ENCODE measurements around the gene PITRM1.
"Not testable (repeated sequence)": the region's sequence is repeated elsewhere in the genome, so short reads cannot be mapped to it uniquely, and the experiment has no call there.

PITRM1 gene

DNA sequence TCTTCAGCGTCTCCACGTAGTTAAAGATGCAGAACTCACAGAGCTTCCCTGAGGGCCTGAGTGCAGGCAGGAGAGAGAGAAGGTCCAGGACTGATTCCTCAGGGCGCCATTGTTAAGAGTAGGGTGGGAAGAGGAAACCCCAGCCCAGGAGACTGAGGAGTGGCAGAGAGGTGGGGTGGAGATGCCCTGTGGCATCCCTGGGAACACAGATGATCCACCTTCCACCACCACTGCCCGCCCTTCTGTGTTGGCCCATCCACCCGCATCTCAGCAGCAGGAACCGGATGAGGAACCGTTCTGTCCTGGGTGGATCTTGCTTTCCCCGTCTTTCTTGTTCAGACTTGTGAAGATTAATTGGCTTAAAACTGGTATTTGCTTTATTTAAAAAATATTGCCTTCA is 56.9 kb downstream of the PITRM1 start:
- DNase-seq, result no peak

DNA sequence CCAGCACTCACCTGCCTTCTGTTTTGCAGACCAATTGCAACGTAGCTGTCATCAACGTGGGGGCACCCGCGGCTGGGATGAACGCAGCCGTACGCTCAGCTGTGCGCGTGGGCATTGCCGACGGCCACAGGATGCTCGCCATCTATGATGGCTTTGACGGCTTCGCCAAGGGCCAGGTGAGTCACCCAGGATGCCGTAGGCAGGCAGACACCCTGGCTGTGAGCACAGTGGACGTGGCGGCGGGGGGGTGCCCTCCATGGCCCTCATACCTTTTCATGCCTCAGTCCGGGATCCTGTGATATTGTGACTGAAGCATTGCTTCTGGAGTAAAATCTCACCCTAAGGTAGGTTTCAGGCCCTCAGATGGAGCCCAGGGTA is 59.2 kb downstream of the PITRM1 start:
- DNase-seq, result no peak

DNA sequence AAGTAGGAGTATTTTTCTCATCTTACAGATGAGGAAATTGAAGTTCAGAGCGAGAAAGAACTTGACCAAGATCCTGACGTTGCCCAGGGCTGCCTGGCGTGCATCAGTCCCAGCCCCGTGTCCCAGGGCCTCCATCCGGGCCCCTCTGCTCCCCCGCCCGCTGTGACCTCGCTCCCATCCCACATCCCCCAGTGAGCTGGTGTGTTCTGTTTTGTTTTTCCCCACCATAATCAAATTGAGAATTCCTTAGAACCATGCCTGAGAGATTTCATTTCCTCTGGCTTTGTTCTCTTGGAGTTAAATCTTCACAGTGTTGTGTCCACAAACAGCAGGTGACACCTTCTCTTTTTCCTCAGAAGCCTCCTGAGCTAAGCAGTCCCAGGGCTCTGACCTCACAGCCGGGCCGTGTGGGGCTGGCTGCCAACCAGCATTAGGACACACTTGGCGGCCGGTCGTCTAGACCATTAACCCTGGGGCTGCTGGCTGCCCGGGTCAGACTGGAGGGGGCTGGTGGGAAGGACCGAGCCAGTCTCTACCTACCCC is 60.9 kb downstream of the PITRM1 start:
- DNase-seq, result no peak

DNA sequence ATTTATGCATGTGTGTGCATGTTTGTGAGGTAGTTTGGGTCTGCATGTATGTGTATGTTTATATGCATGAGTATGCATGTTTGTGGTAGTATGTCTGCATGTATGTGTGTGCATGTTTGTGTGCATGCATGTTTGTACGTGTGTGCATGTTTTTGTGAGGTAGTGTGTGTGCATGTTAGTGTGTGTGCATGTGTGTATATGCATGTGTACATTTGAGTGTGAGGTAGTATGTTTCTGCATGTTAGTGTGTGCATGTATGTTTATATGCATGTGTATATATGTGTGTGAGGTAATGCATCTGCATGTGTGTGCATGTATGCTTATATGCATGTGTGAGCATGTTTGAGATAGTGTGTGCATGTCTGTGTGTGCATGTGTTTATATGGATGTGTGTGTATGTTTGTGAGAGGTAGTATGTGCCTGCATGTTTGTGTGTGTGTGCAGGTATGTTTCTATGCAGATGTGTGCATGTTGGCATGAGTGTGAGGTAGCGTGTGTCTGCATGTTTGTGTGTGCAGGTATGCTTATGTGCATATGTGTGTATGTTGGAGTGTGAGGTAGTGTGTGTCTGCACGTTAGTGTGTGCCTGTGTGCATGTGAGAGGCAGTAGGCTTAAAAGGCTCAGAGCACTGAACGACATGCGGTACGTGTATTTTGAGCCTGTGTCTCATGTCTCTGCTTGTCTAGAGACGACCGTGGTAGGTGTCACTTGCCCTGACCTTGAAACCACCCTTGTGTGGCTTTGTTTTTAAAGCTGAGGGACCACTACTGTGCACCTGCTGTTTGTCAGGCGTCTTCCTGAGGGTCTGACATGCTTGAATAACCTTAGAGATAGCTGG is 61.6 kb downstream of the PITRM1 start:
- no peak for DNase-seq

DNA sequence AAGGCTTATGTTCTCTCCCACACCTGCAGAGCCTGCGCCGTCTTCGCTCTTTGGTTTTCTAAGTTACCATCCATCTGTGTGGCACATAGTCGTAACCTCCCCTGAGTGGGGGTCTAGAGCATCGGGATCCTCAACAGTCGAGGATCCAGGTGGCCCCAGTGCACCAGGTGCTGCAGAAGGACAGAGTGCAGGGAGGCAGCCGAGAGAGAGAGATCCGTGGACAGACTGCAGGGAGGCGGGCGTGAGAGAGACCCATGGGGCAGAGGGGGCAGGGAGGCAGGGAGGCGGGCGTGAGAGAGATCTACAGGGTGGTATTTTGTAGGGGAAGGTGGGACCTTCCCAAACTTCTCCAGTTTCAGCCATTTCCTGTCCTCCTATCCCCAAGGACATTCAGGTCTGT is 62.9 kb downstream of the PITRM1 start:
- no peak for DNase-seq

DNA sequence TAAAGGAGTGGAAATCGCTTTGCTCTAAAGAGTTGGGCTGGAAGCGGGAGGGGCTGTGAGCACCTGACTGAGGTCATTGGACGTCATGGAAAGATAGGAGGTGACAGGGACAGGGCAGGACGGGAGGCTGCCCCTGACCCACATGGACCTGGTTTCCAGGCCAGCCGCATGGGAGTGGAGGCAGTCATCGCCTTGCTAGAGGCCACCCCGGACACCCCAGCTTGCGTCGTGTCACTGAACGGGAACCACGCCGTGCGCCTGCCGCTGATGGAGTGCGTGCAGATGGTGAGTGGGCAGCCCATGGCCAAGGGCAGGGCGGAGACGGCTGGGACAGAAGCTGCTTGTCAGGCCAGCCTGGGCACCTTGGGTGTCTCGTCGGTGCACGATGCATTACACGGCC is 63.4 kb downstream of the PITRM1 start:
- no peak for DNase-seq

DNA sequence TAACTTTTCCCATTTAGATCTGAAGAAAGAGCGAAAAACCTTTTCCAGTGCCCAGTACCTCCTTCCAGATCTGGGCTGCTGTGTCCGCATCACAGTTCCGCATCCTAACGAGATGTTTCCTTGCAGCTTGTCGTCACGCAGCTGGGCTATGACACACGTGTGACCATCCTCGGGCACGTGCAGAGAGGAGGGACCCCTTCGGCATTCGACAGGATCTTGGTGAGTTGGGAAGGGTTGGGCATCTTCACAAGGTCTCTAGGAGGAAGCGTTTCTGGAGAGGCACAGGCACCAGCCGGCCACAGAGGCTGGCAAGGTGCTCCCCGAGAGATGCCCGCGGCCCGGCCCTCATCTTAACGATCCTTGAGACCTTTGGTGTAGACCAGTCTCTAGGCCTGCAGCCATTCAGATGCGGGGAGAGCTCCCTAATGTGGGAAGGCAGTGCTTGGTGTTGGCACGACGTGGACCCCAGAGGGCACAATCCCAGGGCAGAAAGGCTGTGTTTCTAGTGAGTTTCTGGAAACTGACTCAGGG is 63.9 kb downstream of the PITRM1 start:
- no peak for DNase-seq

DNA sequence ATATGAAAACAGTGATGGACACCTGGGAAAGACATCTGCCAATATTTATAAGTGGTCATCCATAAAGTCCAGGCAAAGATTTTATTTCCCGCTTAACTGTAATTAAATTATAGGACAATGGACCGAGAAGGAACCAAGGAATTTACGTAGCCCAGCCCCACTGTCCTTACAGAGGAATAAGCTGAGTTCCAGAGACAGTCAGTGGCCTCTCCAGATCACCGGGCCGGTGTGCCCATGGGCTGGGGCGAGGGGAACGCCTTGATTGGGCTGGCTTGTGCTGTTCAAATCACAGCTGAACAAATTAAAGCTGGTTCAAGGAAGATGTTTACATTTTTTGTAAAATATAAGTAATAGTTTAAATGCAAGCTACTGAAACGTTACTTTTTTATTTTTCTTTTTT is 64.5 kb downstream of the PITRM1 start:
- no peak for DNase-seq

DNA sequence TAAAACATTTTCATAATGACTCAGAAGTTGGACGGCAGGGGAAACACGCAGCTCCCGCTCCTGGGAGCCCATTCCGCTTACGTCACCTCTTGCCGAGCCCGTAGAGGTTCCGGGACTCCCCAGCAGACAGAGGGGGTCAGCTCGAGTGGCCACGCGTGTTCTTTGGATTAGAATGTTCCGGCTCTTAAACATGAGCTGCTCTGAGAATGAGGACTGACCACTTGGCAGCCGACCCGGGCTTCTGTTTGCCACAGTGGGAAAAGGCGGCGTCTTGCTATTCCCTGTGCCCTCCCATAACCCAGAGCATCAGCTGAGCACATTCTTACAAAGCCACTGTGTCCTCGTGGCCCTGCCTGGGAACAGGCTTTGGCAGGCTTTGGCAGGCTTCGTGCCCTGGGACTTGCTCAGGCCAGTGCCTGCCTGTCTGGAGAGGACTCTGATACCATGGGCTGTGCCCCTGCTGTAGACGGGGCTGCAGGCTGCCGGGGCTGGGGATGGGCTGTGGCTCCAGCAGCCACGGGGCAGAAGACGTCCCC is 65.1 kb downstream of the PITRM1 start:
- no peak for DNase-seq

DNA sequence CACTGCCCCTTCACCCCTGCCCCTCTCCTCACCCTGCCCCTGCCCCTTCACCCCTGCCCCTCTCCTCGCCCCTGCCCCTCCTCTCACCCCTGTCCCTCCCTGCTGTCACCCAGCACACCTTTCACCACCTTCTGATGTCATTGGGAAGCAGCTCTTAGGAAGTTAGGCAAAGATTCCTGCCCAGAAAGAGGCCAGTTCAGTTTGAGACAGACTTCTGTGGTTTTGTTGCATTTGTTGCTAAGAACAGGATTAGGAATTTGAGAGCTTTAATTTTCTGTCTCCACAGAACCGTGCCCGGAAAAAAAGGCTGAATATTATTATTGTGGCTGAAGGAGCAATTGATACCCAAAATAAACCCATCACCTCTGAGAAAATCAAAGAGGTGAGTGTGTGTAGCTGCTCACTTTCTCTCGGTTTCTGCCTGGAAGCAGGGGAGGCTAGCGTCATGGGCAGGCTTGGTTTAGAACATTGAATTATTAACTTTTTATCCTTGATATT is 65.6 kb downstream of the PITRM1 start:
- no peak for DNase-seq

DNA sequence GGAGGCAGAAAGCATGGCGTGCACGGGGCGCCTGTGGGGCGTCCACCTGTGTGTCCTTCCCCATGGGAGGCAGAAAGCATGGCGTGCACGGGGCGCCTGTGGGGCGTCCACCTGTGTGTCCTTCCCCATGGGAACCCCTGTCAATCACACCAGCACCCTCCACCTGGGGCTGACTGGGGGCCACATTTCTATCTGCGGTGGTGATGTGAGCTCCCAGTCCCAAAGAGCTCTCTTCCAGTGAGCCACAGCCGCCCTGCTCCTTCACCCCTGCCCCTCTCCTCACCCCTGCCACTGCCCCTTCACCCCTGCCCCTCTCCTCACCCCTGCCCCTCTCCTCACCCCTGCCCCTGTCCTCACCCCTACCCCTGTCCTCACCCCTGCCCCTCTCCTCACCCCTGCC is 66.3 kb downstream of the PITRM1 start:
- not testable (repeated sequence) for DNase-seq

DNA sequence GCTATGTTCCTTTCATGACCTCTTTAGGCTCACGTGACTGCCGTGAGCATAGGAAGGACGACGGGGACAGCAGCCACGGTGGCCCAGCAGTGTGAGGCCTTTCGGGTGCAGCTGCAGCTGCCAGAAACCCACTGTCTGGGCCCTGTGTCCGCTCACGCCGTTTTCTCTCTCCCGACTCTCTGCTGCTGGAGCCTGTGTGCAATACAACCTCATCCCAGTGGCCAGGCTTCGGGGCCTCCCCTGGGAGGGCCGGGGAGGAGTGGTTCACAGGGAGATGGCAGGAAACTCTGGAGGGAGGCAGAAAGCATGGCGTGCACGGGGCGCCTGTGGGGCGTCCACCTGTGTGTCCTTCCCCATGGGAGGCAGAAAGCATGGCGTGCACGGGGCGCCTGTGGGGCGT is 66.7 kb downstream of the PITRM1 start:
- DNase-seq, result no peak

DNA sequence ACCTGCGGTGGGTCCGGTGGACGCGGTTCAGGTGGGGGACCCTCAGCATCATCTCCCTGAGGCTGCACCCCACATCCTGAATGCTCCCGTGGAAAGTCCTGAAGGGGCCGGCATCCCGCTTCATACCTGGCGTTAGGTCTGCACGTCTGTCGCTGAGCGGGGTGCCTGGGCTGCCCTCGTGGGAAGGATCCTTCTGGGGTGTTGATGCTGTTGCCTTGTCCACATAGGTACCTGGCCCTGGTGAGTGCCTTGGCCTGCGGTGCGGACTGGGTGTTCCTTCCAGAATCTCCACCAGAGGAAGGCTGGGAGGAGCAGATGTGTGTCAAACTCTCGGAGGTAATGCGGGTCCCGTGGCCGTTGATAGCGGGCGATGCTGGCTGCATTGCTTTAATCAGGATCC is 67.4 kb downstream of the PITRM1 start:
- DNase-seq, result no peak

DNA sequence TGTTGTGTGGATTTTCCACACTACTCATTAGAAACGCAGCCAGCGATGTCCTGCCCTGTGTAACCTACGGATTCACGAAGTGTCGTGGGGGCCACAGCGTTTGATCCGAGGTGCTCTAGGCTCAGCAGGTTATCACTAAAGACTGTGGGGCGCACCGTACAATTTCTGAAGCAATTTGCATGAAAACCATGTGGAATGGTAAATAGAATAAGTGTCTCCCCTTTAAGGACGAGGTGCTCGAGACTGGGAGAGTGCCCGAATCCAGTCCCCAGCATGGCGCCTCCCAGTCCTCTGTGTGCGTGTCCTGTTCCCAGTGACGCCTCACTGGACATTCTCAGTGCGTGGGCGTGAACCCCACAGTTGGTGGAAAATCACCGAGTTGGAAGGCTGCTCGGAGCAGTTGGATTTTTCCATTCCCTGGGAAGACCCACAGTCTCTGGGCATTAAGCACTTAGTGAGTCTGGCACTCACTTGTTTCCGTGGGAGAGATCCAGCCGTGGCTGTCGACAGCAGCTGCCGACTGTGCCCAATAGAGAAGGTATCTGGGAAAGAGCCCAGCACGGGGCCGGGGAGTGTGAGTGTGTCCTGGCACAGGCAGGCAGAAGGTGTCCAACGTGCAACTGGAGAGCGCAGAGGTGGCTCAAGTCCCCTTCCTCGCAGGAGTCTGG is 68.2 kb downstream of the PITRM1 start:
- DNase-seq, result no peak

DNA sequence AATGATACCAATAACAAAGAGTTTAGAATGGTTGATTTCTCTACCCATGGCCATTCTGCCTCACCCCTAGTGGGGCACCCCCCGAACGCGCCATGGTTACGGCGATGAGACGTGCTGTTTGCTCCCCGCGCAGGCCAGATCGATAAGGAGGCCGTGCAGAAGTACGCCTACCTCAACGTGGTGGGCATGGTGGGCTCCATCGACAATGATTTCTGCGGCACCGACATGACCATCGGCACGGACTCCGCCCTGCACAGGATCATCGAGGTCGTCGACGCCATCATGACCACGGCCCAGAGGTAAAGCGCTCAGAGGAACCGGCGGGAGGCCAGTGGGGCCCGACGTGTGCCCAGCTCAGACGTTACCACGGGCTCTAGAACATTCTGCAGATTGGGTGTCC is 68.9 kb downstream of the PITRM1 start:
- DNase-seq, result no peak

DNA sequence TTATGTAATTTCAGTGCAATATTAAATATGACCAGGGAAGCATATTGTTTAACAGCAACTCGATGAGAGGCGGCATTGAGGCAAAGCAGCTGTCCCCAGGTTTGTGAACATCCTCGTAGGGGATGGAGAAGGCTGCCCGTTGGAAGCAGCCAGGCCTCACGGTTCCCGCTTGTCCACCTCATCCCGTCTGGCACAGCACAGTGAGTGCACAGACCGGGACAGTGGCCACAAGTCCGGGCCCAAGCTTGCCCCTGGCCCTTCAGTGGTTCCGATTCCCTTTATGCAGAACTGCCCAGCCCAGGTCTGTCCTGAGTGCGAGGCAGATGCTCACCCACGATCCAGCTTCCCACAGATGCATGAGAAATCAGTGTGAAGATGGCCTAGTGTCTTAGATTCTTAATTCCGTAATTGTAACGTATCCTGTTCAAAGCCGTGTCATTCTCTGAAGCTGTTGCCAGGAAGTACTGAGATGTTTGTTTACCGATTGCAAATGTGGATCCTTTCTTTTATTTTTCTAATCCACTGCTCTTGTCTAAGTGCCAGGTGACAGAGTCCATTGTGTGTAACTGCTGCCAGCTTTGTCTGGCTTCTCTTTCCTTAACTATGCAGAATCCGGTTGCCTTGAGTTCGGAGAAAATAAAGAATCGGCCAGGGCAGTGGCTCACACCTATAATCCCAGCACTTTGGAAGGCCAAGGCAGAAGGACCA is 69.7 kb downstream of the PITRM1 start:
- DNase-seq, result no peak

DNA sequence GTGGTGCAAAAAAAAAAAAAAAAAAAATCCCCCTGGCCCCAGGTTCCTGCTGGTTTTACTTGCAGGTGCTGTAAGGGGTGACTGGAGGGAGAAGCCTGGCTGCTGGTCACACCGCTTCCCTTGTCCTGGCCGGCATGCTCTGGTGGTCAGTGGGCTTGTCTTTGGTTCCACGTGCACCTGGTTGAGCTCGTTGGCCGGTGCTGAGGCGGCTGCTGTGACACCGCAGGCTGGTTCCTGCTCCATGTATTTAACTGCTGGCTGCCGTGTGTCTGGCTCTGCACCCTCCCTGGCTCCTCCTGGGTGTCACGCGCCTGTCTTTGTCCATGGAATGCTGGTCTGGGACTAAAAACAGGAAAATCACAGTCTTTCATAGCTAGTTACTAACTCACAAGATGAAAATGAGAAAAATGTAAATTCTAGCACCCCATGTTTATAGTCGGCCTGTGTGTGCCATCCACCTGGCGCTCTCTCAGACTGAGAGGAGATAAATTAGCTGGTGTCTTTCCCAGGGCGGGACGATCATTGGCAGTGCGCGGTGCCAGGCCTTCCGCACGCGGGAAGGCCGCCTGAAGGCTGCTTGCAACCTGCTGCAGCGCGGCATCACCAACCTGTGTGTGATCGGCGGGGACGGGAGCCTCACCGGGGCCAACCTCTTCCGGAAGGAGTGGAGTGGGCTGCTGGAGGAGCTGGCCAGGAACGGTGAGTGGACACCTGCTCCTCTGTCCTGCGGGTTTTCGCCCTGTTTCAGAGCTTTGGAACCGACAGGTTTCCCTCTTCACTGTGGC is 71.5 kb downstream of the PITRM1 start:
- DNase-seq, result no peak

DNA sequence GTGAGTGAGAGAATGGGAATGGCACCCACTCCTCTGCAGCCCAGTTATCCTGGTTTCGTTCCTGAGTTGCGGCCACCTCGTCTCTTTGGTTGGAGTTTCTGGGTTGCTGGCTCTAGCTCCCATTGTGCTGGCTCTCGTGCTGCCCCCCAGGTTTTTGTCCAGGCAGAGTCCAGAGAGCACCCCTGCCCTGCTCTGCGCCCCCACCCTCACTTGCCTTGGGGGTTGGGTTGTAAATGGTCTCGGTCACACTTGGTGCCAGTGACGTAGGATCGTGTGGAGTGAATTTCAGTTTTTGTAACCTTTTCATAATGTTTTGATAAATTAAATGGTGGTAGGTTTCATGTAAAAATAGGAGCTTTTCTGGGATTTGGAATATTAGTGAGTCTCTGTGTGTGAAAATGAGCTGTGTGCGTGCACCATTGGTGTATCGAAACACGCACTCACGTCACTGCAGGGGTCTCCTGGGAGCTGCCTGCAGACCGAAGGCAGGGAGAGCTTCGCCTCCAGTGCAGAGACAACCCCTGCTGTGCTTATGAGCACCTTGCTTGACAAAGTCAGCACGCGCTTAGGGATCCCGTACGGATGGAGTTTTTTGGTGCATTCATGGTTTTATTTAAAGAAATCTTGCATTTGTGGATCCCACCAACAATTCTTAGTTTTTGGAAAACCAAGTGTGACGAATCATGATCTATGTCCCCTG is 72.3 kb downstream of the PITRM1 start:
- no peak for DNase-seq

DNA sequence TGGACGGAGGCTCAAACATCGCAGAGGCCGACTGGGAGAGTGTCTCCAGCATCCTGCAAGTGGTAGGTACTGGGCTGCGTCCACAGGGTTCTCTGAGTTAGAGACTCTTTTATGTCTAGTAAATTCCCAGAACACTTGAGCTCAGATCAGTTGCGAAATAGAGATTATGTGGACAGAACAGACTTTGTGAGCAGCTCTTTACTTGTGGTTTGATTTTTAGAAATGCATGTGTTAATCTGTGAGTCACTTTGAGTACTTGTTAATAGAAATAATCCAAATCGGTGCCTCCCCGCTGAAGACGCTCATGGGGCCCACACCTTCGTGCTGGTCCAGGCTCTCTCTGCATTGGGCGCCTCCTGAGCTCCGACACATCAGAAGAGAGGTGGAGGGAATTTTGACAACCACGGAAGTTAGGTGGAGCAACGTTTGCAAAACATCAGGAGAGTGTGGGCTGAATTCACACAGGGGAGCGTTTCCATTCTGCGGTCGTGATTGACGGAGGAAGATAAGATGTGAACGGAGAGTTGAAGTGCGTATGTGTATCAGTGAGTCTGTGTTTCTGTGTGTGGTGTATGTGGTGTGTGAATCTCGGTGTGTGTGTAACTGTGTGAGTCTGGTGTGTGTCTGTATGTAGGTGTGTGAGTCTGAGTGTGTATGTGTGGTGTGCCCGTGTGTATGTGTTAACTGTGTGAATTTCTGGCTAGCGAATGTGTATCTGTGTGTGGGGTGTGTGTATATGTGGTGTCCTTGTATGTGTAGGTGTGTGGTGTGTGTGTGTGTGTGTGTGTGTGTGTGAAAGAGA is 73.1 kb downstream of the PITRM1 start:
- no peak for DNase-seq

DNA sequence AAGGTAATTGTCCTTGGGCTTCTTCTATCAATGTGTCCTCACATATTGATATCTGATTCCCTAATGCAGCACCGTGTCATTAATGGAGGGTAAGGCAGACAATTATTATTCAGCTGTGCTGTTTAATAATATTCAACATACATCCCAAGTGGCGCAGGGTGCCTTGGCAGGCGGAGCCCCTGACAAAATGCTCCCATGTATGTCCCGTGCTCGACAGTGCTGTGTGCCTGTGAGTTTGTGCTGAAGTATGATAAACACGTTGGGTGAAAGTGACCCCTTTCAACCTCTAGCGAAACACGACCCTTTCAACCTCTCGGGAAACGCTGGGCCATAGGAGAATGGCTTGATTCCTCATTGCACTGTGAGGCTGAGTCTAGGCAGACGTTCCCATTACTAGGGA is 73.9 kb downstream of the PITRM1 start:
- DNase-seq, result no peak

DNA sequence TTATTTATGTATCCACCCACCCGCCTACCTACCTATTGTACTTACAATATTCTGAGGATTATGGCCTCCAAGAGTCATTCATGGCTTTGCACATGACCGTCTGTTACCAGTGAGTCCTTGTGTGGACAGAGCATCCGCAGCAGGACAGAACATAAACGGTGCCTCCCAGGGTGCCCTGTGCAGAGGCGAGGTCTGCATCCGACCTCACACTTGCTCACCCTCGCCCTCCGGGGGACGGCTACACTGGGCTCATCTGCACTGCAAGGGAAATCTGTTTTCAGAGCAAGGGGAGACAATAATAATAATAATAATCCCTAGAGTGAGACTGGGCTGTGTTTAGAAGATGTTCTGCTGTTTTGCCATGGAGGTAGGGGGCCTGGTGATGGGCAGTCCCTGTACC is 75.4 kb downstream of the PITRM1 start:
- DNase-seq, result no peak

All from NCI-H446 treated with DMSO at 0.1 percent for 48 hours (cell line).